Inflammatory macrophage treated with lipopolysaccharide for 4 hours (primary cell): ENCODE data around the gene KCNK2.

ENCODE experiments used
- DNase-seq: peaks from one replicate; pipeline ENCODE4 v3.0.0-alpha.2; 2020

Gene KCNK2

DNA sequence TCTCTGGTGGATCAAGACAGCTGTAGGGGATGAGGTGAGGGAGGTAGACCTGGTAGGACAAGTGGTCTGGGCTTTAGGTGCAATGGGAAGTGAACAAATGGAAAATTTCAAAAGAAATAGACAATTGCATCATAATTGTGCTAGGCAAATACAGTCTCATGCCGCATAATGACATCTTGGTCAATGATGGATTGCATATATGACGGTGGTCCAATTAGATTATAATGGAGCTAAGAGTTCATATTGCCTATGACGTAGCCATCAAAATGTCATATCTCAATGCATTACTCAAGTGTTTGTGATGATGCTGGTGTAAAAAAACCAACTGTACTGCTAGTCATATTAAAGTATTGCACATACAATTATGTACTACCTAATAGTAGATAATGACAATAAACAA is 19.0 kb downstream of the KCNK2 start:
- DNase-seq, result no peak

DNA sequence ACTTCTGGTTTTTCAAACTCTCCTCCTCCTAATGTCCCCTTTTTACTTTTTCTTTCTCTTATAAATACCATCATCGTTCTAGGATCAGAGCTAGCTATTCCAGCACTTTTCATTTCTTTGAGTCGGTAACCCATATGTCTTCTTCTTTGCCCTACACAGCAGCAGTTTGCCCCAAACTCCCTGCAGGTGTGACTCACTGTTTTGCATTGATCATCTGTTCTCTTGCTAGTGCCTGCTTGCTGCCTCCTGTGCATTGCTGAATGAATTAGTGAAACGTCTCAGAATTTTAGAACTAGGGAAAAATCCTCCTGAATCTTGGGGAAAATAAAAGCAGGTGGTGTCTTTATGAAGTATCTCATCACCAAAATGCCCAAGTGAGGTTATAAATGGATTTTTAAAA is 21.7 kb downstream of the KCNK2 start:
- DNase-seq, result no peak

DNA sequence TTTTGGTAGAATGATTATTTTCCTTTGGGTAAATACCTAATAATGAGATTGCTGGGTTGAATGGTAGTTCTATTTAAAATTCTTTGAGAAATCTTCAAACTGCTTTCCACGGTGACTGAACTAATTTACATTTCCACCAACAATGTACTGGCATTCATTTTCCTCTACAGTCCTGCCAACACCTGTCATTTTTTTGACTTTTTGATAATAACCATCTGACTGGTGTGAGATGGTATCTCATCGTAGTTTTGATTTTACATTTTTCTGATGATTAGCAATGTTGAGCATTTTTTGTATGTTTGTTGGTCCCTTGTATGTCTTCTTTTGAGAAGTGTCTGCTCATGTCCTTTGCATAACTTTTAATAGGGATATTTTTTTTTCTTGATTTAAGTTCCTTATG is 23.5 kb downstream of the KCNK2 start:
- DNase-seq, result no peak

- no peak for DNase-seq
Observed at GRCh38 chr1:215109171-215109570, 26.6 kb downstream of the KCNK2 start.

- no peak for DNase-seq
Observed at GRCh38 chr1:215111916-215112315, 29.4 kb downstream of the KCNK2 start.

DNA sequence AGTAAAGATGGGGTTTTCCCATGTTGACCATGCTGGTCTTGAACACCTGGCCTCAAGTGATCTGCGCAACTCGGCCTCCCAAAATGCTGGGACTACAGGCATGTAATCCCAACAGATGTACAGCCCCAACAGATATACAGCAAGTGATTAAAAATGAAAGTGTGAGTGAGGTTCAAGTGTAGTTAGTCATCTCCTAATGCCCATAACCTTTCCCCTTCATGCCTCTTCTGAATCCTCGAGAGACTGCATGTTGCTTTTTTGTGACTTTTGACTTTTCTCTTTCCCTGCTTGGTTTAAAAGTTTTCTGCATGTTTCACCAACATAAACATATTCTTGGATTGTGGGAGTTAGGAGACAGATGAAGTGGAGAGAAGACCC is 31.2 kb downstream of the KCNK2 start:
- no peak for DNase-seq

DNA sequence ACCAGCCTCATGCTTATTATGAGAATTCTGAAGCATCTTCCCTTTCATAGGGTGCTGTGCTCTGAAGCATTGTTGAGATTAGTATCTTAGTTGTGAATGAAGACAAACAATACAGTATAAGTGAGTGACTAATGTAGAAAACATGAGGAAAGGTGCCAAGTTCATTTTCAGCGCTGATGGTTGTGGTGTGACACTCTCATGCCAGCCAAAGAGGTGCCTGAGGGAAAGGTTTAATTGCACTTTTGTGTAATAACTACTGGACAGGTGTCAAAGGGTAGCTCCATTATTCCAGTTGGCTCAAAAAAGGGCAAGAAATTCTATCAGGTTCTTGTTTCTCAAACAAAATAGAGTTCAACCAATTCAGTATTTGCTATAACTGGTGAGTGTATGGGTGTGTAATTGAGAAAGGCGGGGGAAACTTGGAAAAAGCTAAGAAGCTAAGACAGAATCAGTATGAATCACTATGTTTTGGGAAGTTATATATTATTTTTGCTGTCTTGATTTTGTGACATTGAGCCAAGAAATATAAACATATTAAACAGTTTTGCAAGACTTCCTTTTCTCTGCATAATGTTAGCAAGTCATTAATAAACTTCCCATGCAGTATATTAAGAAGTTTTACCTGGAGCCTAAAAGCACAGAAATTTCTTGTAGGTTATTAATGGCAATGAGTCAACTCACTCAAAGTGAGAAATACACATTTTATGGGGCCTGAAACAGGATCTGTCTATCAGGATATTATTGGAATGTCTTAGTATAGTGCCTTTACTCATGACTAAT is 31.8 kb downstream of the KCNK2 start:
- no peak for DNase-seq

- no peak for DNase-seq
Observed at GRCh38 chr1:215115760-215116159, 33.2 kb downstream of the KCNK2 start.

DNA sequence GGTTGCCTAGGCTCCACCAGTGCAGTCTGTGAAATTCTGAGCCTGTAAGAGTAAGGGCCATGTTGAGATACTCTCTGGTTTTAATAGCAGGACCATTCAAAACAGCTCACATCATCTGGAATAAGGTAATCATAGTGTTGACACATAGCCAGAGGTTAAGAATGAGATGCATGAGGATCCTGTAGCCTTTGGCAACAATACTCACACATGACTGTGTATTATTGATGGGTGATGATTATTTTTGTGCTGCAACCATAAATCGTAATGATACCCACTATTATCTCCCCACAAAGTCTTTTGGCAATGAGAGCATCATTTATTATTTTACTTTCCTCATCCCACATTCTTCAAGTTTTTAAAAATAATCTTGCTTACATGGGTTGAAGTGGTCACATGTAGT is 35.5 kb downstream of the KCNK2 start:
- DNase-seq, result no peak

DNA sequence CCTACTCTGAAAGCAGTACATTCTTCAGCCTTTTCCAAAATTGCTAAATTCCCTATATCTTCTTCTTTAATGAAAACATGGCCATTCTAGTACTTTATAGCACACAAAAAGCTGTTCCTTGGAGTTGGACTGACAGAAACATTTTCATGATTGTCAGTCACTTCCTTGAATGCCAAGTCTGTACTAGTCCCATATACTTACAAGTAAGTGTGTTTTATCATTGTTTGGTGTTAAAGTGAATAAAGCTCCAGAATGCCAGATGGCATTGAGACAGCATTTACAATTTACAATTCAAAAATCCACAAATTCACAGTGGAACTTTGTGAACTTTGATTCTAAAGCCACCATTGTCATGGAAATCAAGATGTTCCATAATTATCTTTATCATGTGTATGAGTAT is 36.5 kb downstream of the KCNK2 start:
- no peak for DNase-seq

DNA sequence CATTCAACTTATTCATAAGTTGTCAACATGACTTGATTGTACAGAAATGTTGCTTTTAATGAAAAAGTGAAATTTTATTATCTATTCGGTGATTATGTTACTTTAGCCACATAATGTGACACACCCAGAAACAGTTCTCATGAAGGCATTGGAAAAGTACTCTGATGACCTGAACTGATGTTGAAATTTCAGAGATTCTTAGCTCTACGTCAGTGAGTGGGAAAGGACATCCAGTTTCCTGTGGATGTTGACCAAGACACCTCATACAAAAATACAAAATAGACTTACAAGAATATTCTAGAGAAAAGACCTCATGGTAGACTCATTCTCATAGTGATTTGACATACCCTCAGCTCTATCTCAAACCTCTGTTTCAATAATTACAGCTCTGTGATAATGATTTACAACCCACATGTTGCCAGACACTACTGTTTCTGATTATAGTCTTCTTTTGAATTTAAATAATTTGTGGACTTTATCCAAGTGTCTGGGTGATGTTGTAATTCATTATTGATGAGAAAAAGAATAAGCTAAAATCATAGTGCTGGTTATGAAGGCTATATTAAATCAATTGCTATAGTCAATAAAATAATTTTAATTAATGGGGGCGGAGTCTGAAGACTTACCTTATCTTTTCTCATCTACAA is 37.3 kb downstream of the KCNK2 start:
- DNase-seq, result no peak

GRCh38 chr1:215128504-215128903 is 46.0 kb downstream of the KCNK2 start:
- peak; percentile 37 for DNase-seq

GRCh38 chr1:215131291-215131690 is 48.8 kb downstream of the KCNK2 start:
- DNase-seq, result no peak

DNA sequence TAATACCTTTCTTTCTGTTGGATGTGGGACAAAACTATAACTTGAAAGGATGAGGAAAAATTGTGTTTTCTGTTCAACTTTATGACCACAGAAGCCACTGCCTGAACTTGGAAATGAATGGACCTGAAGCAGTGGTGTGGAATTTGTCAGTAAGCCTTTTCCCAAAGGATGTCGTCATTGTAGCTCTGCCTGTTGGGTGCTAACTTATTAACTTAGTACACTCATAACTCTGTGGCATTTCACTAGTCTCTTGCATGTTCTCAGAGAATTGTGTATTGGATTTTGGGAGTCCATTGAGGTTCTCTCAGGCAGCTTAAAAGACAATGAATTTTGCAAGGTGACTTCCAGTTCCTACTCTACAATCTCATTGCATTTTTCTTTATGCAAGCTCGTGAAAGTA is 49.6 kb downstream of the KCNK2 start:
- no peak for DNase-seq

- no peak for DNase-seq
Observed at GRCh38 chr1:215133532-215133931, 51.0 kb downstream of the KCNK2 start.

- no peak for DNase-seq
Observed at GRCh38 chr1:215137985-215138384, 55.4 kb downstream of the KCNK2 start.

GRCh38 chr1:215140135-215140534 is 57.6 kb downstream of the KCNK2 start:
- DNase-seq, result peak; percentile 20

DNA sequence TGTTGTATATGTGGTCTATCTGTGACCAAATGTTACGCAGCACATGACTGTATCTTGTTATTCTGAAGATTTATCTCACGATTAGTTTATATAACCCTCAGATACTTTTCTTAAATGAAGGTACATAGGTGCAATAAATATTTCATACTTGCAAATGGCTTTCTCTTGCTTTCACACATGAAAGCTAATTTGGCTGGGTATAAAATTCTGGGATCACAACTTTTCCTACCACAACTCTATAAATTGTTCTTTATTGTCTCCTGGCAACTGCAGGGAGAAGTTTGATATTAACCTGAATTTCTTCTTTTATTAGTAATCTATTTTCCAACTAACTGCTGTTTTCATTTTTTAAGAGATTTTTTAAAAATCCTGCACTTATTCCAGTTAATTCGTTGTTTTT is 58.9 kb downstream of the KCNK2 start:
- no peak for DNase-seq

- no peak for DNase-seq
Observed at GRCh38 chr1:215143497-215143896, 61.0 kb downstream of the KCNK2 start.

DNA sequence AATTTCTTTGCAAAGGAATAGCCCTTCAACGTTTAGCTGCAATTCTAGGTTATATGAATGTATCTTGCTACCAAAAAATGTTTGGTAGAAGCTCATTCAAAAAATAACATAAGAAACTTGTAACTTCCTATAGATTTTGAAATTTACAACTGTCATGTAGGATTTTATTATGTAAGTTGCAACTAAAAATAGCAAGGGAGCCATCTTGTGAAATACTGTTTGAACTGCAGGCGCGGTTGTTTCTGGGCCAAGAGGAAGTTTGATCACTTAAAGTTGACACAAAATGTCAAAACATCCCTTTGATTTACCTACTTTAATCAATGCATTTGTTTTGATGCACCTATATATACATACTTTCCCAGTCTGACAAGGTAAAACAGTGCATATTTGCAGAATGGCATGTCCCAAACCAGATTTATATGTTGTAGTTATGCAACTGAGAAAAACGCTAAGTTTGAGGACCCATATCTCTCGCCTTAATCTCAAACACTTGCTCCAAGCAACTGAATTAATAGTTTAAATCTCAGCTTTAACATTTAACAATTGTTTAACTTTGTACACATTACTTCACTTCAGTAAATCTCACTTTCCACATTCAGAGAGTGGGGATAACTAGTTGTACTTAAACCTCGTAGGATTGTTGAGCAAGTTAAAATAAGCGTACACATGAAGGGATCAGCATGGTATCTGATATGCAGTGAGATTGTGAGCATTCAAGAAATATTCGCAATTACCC is 63.9 kb downstream of the KCNK2 start:
- DNase-seq, result peak; percentile 71

GRCh38 chr1:215147024-215147423 is 64.5 kb downstream of the KCNK2 start:
- no peak for DNase-seq

GRCh38 chr1:215151841-215152549 is 69.5 kb downstream of the KCNK2 start:
- DNase-seq, result no peak

DNA sequence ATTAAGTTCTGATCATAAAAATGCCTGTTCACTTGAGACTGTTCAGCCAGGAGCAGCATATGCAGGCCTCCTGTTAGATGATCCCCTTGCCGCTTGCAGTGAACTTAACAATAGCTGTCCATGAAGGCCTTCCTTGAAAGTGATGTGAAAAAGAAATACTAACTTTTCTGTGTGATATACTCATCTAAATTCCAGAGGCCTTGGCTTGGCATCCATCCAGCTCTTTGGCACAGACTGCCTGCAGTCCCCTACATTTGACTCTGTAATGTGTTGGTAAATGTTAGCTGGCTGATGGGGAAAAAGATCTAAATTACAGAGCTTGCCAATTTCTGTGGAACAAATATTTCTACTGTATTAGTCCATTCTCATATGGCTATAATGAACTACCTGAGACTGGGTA is 73.7 kb downstream of the KCNK2 start:
- DNase-seq, result no peak
